PC-9 (cell line): ENCODE results near the gene LRMDA. TPM values are rescaled to one million over a fixed set of nuclear protein-coding genes. Genes with fewer than 3 reads are reported as not detected.

Experiments used
- BruUV-seq: library from RNA; stranded (reverse); fragments of 400-500 nt; replicated peaks from 2 replicates; lab custom pipeline; 2021; lab: Mats Ljungman, UMichigan
- CTCF ChIA-PET: fragments of 300-600 bp; sonication (Branson Sonifier 250); formaldehyde crosslinking; loops from one replicate; lab custom pipeline; 2022; ENCODE audit warnings: antibody characterized with exemption; lab: Charles Lee
- POLR2A ChIA-PET: fragments of 300-600 bp; sonication (Branson Sonifier 250); formaldehyde crosslinking; loops from one replicate; lab custom pipeline; 2022; ENCODE audit warnings: antibody characterized with exemption; ENCODE audit not compliant: unreplicated experiment; lab: Charles Lee
- DNase-seq, 2 experiments: peaks; one replicate each; pipeline versions ENCODE4 v3.0.0 to v3.0.0-alpha.2; 2015 to 2022; ENCODE audit warnings: mixed read lengths in 1 of 2
- H2AFZ ChIP-seq: fragments of 200-600 bp; sonication (generic); 2 replicates; pipeline ENCODE4 v1.8.1; 2017; ENCODE audit warnings: antibody characterized with exemption
- H3F3A ChIP-seq: fragments of 200-600 bp; sonication (generic); 2 replicates; pipeline ENCODE4 v1.8.1; 2017; ENCODE audit warnings: antibody characterized with exemption, mild to moderate bottlenecking, low read depth; ENCODE audit not compliant: insufficient read depth
- H3K27ac ChIP-seq: fragments of 200-600 bp; sonication (generic); 2 replicates; pipeline ENCODE4 v1.6.1; 2016; ENCODE audit warnings: mixed run types
- H3K27me3 ChIP-seq: fragments of 200-600 bp; sonication (generic); 2 replicates; pipeline ENCODE4 v1.6.1; 2016; ENCODE audit warnings: low read depth, mixed run types; ENCODE audit not compliant: insufficient read depth
- H3K36me3 ChIP-seq: fragments of 200-600 bp; sonication (generic); 2 replicates; pipeline ENCODE4 v1.6.1; 2016; ENCODE audit warnings: low read depth, mixed run types
- H3K4me1 ChIP-seq: fragments of 200-600 bp; sonication (generic); replicated peaks from 2 replicates; pipeline ENCODE4 v1.6.1; 2016; ENCODE audit warnings: mixed run types; ENCODE audit not compliant: insufficient read depth
- H3K4me2 ChIP-seq: fragments of 200-600 bp; sonication (generic); 2 replicates; pipeline ENCODE4 v1.6.1; 2017; ENCODE audit warnings: mixed run types
- H3K4me3 ChIP-seq: fragments of 200-600 bp; sonication (generic); 2 replicates; pipeline ENCODE4 v1.6.1; 2016; ENCODE audit warnings: mixed run types
- H3K79me2 ChIP-seq: fragments of 200-600 bp; sonication (generic); 2 replicates; pipeline ENCODE4 v1.6.1; 2017; ENCODE audit warnings: low read depth, mixed run types
- H3K9me2 ChIP-seq: fragments of 200-600 bp; sonication (generic); 2 replicates; pipeline ENCODE4 v1.8.1; 2017; ENCODE audit warnings: mild to moderate bottlenecking; ENCODE audit not compliant: insufficient read depth
- H3K9me3 ChIP-seq: fragments of 200-600 bp; sonication (generic); 2 replicates; pipeline ENCODE4 v1.8.1; 2016; ENCODE audit warnings: low read depth; ENCODE audit not compliant: insufficient read depth
- H4K20me1 ChIP-seq: fragments of 200-600 bp; sonication (generic); 2 replicates; pipeline ENCODE4 v1.8.1; 2017; ENCODE audit not compliant: insufficient read depth
- CTCF ChIP-seq: fragments of 200-600 bp; sonication (generic); conservative IDR thresholded peaks from 2 replicates; pipeline ENCODE4 v1.6.1; 2017; ENCODE audit warnings: mixed run types, antibody characterized with exemption, mild to moderate bottlenecking, moderate library complexity
- EZH2 ChIP-seq: fragments of 200-600 bp; sonication (generic); IDR thresholded peaks from 2 replicates; pipeline ENCODE4 v1.8.0; 2017; ENCODE audit warnings: antibody characterized with exemption, low read depth
- intact Hi-C: fragments of 100-400 bp; cut with micrococcal nuclease; formaldehyde crosslinking; loops from one replicate; pipeline ENCODE4 v1.10.0; 2022; ENCODE audit not compliant: unreplicated experiment
- total RNA-seq: library from RNA; stranded (reverse); gene quantifications from 2 replicates; pipeline ENCODE4 v1.2.3, GENCODE V29; 2021

Gene LRMDA
- total RNA-seq, 1 experiment from 2014 or later: not detected

DNA sequence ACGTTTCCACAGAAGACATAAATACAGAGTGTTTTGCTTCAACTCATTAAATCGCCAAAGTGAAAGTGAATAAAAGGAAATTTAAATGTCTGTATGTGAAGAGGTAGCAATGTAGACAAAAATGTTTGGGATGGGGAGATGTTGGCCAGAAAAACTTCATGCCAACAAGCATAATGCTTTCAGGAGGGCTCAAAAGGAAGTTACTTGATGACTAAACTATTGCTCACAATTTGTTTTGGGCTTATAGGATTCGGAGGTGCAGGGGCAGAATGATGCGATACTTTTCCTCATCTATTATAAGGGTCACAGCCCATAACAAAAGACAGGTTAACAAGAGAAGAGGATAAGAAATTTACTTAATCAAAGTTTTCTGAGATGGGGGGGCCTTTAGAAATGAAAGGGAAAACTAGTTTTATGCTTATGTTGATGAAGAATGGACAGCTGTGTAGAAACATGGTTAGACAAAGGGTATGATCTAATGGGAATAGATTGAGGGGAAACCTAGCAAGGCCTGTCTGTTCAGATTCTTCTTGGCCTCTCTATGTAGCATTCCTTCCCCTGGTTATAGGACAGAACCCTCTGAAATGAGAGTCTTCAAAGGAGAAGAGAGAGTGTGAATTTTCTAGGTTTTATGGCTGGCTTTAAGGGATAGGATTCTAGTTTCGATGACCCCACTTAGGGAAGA is 898.6 kb downstream of the LRMDA start:
- Histone ChIP-seq H3K27ac (peak overlapping the region; percentile 87), H4K20me1 (no peaks in the 10 kb centered on the region), H3K4me1 (peaks cover 29% of the 10 kb centered on the region), H3K4me2 (peak overlapping the region; percentile 67), H2AFZ (peak overlapping the region; percentile 66), H3K9me3 (no peaks in the 10 kb centered on the region; the same call in 1 of the 2 replicates), H3K9me2 (no peaks in the 10 kb centered on the region), H3K36me3 (no peaks in the 10 kb centered on the region), H3K79me2 (no peaks in the 10 kb centered on the region), H3K27me3 (no peaks in the 10 kb centered on the region), H3F3A (peaks cover 26% of the 10 kb centered on the region), H3K4me3 (peak overlapping the region; percentile 23; the same call in 1 of the 2 replicates)
- TF ChIP-seq CTCF (no peak), EZH2 (no peak)
- TSS peak; percentile 91 for BruUV-seq
- ChIA-PET POLR2A (no interaction called here), CTCF (no interaction called here)
- DNase-seq: peak; percentile 14 to 87
- intact Hi-C loops: loop anchor here (10.0 kb wide), 1 partner anchor 105 kb away; no protein-coding TSS in a partner anchor

DNA sequence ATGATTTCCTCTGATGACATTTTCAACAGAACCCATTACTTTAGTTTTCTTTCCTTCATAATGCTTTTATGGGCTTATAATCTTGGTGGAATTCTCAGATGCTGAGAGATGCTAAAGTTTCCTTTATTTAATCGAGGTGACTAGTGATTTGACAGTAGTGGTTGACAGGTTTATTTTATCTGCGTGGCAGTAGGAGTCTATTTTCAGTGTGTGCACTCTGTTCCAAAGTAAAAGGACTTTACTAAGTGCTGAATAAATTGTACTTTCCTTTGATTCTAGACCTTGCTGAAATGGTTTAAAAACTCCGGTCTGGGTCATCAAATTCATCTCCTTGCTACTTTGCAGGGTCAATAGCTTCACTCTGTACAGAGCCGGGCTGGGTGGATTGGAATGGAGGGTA is 900.3 kb downstream of the LRMDA start:
- Histone ChIP-seq H3K27ac (no peak overlapping the region), H4K20me1 (no peaks in the 10 kb centered on the region), H3K4me3 (no peak overlapping the region), H3K9me3 (no peaks in the 10 kb centered on the region; the same call in 1 of the 2 replicates), H3K9me2 (no peaks in the 10 kb centered on the region), H3K36me3 (no peaks in the 10 kb centered on the region), H3K27me3 (no peaks in the 10 kb centered on the region), H3K4me1 (peaks cover 29% of the 10 kb centered on the region), H3K79me2 (no peaks in the 10 kb centered on the region), H3K4me2 (no peak overlapping the region), H3F3A (peaks cover 26% of the 10 kb centered on the region), H2AFZ (no peak overlapping the region)
- no TSS peak for BruUV-seq
- CTCF ChIA-PET: no interaction called here
- POLR2A ChIA-PET: no interaction called here
- intact Hi-C loops: loop anchor here (10.0 kb wide), 1 partner anchor 103 kb away; no protein-coding TSS in a partner anchor
- TF ChIP-seq CTCF (no peak), EZH2 (no peak)
- DNase-seq: no peak

DNA sequence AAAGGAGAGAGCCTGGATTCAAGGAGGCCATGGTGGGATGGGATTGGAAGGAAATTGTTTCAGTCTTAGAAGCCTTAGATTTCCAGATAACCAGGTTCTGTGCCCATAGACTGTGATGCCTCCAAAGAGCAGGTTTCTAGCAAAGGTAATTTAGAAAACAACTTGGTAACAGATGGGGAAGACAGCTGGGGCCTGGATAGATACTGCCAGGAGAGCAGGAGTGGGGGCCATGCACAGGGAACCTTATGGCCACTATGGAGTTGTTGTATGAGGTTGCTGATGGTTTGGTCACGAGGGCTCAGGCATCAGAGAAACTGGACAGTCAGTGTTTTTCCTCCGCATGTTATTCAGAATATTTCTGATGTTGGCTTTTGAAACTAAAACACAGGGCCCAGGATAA is 901.9 kb downstream of the LRMDA start:
- Histone ChIP-seq H3K4me1 (peaks cover 29% of the 10 kb centered on the region), H3K27me3 (no peaks in the 10 kb centered on the region), H3F3A (peaks cover 26% of the 10 kb centered on the region), H3K27ac (no peak overlapping the region), H2AFZ (no peak overlapping the region), H3K79me2 (no peaks in the 10 kb centered on the region), H3K9me2 (no peaks in the 10 kb centered on the region), H4K20me1 (no peaks in the 10 kb centered on the region), H3K4me2 (no peak overlapping the region), H3K9me3 (peaks cover 6% of the 10 kb centered on the region; the same call in 1 of the 2 replicates), H3K4me3 (no peak overlapping the region), H3K36me3 (no peaks in the 10 kb centered on the region)
- POLR2A ChIA-PET: interaction anchor here (0.6 kb wide), 1 partner anchor 9 kb away, joined by 4 read pairs; no protein-coding TSS in a partner anchor
- intact Hi-C loops: loop anchor here (10.0 kb wide), 1 partner anchor 101 kb away; no protein-coding TSS in a partner anchor
- TF ChIP-seq EZH2: no peak
- no TSS peak for BruUV-seq
- CTCF ChIA-PET: no interaction called here
- DNase-seq: no peak
